HG02798 (cell line): ENCODE data around the gene PAQR4.

ENCODE experiments used
- ATAC-seq: cut with Tn5 transposase; IDR thresholded peaks from one replicate; pipeline ENCODE4 v1.9.1; 2021; ENCODE audit warnings: mild to moderate bottlenecking; ENCODE audit not compliant: unreplicated experiment, poor library complexity

The PAQR4 gene

GRCh38 chr16:2976673-2977072 is 7.5 kb downstream of the PAQR4 start:
- no peak for ATAC-seq

- no peak for ATAC-seq
Observed at GRCh38 chr16:2977440-2977839, 8.3 kb downstream of the PAQR4 start.

GRCh38 chr16:2979669-2980226 is 10.6 kb downstream of the PAQR4 start:
- ATAC-seq: no peak

DNA sequence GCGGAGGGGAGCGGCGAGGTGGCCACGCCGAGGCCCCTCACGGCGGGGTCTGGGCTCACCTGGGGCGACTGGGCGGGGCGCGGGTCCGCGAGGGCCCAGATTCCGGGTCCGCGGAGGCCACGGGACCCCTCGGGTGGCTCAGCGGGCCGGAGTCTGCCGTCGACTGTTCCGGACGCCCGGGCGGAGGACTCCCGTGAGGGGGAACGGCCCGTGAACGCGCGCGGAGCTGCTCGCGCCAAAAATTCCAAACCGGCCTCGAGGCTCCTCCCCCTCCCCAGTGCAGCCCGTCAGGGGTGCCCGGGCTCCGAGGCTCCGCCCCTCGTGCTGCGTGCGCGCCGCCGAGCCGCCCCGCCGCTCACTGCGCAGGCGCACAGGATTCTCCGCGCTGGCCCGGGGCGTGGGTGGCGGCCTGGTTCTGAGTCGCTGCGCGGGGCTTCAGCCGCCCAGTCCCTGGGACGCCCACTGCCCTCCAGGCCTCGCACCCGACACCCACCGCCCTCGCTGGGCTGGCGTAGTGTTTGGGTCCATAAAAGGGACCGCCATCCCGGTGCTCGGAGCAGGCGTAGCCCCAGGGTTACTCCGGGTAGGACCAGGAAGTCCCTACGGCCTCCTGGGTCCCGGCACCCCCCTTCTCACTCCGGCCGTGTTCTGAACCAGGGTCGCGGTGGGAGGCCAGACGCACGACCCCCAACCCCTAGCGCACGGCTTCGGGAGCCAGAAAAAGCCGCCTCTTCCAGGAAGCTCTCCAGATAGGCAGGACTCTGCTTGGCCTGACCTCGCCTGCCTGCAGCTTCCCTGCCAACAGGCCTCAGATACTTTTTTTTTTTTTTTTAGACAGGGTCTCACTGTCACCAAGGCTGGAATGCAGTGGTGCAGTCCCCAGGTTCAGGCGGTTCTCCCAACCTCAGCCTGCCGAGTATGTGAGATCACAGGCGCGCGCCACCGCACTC is 11.4 kb downstream of the PAQR4 start, which contains the start of gene PKMYT1:
Gene PKMYT1 (minus strand): TSS at position 220 of the 950 bp plus-strand sequence. CDS start 789 bp downstream, outside the sequence.
- peak; percentile 87 for ATAC-seq

GRCh38 chr16:2981177-2981898 is 12.2 kb downstream of the PAQR4 start:
- no peak for ATAC-seq

DNA sequence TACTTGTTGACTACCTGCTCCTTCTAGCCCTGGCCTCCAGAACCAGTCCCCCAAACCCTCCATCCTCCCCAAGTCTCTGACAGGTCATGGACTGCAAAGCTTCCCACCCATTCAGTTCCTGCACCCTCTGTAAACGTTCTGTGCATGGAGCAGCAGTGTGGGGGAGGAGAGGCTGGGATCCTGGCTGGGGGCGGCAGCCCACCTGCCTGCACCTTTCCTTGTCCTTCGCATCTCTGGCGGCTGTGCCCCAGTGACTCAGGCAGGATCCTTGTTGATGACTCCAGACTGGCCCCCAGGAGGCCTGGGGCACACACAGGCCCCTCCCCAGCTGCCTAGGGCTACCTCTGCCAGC is 12.7 kb downstream of the PAQR4 start:
- no peak for ATAC-seq

GRCh38 chr16:2982402-2982801 is 13.3 kb downstream of the PAQR4 start:
- ATAC-seq: no peak

DNA sequence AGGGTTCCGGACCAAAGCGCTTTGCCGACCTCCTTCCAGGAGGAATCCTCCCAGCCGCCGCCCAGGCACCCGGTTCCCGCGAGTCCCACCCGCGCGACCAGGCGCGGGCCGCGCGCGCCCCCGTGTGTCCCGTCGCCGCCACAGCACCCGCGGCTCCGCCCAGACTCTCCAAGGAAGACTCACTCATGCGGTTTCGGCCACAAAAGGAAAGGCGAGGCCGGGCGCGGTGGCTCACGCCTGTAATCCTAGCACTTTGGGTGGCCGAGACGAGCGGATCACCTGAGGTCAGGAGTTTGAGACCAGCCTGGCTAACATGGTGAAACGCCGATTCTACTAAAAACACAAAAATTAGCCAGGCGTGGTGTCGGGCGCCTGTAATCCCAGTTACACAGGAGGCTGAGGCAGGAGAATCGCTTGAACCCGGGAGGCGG is 14.6 kb downstream of the PAQR4 start:
- peak; percentile 42 for ATAC-seq

- ATAC-seq: no peak
Observed at GRCh38 chr16:2985462-2985861, 16.3 kb downstream of the PAQR4 start.

DNA sequence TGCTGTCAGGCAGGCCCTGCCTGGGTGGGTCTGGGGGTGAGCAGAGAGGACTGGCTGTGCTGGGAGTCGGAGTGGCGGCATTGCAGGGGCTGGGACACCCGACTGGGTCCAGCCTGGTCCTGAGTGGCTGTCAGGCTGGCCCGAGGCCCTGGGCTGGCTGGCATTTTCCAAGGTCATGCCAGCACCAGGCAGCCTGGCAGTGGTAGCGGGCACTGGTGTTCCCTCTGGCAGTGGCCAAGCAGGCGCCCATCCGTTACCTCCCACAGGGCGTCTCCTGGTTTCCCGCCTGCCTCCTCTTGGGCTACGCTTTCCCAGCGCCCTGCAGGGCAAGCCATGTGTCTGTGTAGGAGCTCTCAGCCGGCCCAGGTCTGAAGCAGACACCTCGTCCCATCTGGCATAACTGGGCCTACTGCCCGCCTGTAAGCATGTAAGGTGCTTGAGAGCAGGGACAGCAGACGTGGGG is 16.8 kb downstream of the PAQR4 start:
- no peak for ATAC-seq

DNA sequence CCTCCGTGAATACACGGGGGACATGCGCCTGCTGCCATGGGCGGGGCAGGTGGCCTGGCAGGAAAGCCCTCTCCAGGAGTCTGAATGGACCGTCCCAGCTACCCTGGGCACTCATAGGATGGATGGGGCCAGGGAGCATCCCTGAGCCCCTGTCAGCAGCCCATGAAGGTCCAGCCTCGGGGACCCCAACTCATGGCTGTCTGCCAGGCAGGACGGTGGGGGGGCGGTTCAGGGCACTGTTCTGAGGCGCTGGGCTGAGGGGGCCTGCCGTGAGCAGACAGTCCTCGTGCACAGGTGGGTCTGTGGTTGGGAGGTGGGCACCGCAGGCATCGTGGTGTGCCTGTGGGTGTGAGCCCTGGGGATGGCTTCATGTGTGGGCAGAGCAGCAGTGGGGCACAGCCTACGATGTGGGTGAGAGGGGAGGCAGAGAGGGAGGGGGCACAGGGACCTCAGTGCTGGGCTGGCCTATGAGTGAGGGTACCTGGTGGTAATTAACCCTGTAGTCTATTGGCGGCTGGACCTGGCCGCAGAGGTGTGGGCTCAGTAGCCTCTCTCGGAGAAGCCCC is 17.6 kb downstream of the PAQR4 start:
- no peak for ATAC-seq

DNA sequence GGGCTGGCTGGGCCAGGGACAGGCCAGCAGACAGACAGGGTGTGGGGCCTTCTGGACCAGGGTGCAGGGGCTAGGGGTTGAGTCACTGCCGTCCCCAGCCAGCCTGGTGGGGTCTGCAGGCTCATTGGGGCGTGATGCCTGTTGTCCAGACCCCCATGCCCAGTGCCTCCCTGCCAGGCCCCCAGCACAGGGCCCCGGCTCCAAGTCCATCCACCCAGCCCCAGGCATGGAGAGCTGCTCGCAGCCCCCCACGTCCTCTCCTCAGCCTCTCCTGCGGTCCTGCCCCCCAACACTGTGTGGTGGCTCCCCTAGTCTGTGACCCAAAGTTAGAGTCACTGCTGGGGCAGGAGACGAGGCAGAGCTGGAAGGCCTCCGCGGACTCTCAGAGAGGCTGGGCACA is 18.1 kb downstream of the PAQR4 start:
- no peak for ATAC-seq

GRCh38 chr16:2987833-2988232 is 18.7 kb downstream of the PAQR4 start:
- no peak for ATAC-seq

DNA sequence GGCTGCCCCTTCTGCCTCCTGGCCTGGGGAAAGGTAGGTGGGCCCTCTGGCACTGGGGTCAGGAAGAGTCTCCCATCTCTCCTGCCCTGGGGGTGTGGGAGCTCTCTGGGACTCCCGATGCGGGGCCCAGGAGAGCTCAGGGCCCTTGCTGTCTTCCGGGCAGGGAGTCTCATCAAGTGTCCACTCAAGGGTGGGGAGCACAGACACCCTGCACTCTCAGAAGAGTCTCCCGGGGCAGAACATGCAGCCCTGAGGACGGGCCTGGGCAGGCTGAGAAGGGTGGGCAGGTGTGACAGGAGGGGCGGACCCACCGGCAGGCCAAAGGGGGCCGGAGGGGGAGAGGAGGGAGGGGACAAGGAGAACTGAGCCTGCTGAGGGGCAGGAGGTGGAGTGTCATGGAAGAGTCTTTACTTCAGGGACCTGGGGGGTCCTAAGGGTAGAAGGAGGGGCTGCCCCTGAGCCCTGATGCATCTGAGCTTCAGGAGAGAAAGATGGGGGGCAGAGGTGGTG is 19.5 kb downstream of the PAQR4 start:
- ATAC-seq: no peak

DNA sequence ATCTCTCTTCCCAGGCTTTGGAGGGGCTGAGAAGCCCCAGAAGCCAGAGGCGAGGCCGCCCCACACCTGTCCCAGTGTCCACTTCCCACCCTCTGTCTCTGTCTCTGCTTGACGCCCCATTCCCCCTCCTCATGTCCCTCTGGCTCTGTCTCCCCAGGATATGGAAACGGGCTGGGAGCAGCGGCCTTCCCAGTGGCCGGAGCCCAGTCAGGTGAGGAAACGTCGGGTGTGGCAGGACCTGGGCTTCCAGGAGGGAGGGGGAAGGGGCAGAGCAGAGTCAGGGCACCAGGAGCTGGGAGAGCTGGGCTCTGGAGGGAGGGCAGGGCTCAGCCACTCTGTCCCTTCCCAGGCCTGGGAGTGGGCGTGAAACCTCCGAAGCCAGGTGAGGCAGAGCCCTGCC is 21.7 kb downstream of the PAQR4 start:
- no peak for ATAC-seq

GRCh38 chr16:2991566-2992261 is 22.6 kb downstream of the PAQR4 start:
- no peak for ATAC-seq

DNA sequence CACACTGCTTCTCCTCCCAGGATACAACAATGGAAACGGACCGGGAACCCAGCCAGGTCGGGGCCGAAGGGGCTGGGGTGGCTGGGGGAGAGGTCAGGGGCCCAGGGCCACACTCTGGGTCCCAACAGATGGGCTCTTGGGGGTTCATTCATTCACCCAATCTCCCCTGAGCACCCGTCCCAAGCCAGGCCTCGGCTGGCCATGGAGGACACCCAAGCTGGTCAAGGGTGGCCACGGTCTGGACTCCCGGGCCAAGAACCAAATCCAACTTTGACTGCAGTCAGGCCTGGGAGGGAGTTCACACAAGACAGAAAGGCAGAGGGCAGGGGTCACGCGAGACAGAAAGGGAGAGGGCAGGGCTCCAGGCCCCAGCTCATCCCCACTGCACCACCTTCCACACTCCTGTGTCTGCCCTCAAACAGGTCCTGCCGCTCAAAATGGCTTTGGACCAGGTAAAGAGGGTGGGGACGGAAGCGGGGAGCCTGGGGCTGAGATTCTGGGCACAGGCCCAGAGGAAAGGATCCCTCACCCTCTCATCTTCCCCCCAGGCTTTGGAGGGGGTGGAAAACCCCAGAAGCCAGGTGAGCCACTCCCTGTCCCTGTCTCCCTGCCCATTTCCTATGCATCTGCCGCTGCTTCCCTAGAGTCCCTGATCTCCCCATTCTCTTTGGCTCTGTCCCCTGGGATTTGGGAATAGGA is 23.4 kb downstream of the PAQR4 start:
- no peak for ATAC-seq

GRCh38 chr16:2996298-2996697 is 27.1 kb downstream of the PAQR4 start:
- no peak for ATAC-seq

DNA sequence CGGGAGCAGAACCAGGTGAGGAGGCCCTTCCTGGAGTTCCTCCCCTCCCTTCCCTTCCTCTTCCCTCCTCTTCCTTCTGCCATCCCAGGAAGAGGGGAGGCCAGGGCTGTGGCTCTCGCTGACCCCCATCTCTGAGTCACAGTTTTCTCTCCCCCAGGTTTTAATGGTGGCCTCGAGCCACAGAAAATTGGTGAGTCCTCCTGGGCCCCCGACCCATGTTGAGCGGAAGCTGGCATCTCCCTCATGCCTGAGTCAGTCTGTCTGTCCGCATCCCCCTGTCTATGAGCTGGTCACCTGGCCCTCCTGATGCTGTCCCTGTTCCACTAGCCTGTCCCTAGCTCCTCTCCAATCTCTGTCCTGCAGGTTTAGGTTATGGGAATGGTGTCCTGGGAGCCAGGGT is 30.8 kb downstream of the PAQR4 start:
- no peak for ATAC-seq
